ENCODE measurements around the gene ANKEF1. TPM values are rescaled to one million over a fixed set of nuclear protein-coding genes. Genes with fewer than 3 reads are reported as not detected.

ANKEF1 gene
- total RNA-seq, 2 experiments from 2014 or later, result 1.1 to 6.4 TPM

Small RNA genes within 50 kb of the gene (small RNA-seq; reads per million reads assigned to genes)
- gene RF00017, result not detected

Other genes starting within 250 kb of the ANKEF1 start
- not detected in 2 replicates for gene PAK5, start 195.9 kb upstream of the ANKEF1 start, total RNA-seq (2014; rRNA removed; shearing (Covaris generic))
- gene PAK5, start 195.9 kb upstream of the ANKEF1 start, total RNA-seq (2022), result not detected in 2 replicates
- gene SNAP25, start 183.8 kb downstream of the ANKEF1 start, total RNA-seq (2014; rRNA removed; shearing (Covaris generic)), result not detected in 2 replicates
- gene SNAP25, start 183.8 kb downstream of the ANKEF1 start, total RNA-seq (2022), result not detected in 2 replicates